H1 (cell line): ENCODE measurements around the gene MAGEB6B. TPM values are rescaled to one million over a fixed set of nuclear protein-coding genes. Genes with fewer than 3 reads are reported as not detected.

ENCODE experiments used
- CTCF ChIA-PET: fragments of 300-600 bp; sonication (Branson Sonifier 250); formaldehyde crosslinking; loops from one replicate; lab custom pipeline; 2021; ENCODE audit not compliant: partially characterized antibody; lab: Charles Lee
- POLR2A ChIA-PET: fragments of 300-600 bp; sonication (Branson Sonifier 250); formaldehyde crosslinking; loops from one replicate; lab custom pipeline; 2021; ENCODE audit warnings: inconsistent platforms; ENCODE audit not compliant: partially characterized antibody; lab: Charles Lee
- DNase-seq, 2 experiments: peaks; one replicate each; pipeline versions ENCODE4 v3.0.0 to v3.0.0-alpha.2; 2010 to 2022; ENCODE audit warnings: low spot score in 2 of 2, low read depth in 1 of 2, mixed read lengths in 1 of 2
- FAIRE-seq: peaks from 2 replicates; lab custom pipeline; 2011; peaks lifted over from hg19 to GRCh38; lab: Jason Lieb, UNC
- H2AFZ ChIP-seq: 2 replicates; pipeline ENCODE4 v1.8.1; 2012; ENCODE audit warnings: low read length, inconsistent platforms
- H2AK5ac ChIP-seq: 2 replicates; pipeline ENCODE4 v1.6.1; 2013; ENCODE audit warnings: low read depth, low read length
- H2BK120ac ChIP-seq: replicated peaks from 2 replicates; pipeline ENCODE3; 2013; ENCODE audit warnings: low read depth, low read length, inconsistent platforms
- H2BK12ac ChIP-seq: 2 replicates; pipeline ENCODE4 v1.6.1; 2013; ENCODE audit warnings: low read depth, low read length
- H2BK15ac ChIP-seq: 2 replicates; pipeline ENCODE4 v1.6.1; 2013; ENCODE audit warnings: low read length
- H2BK20ac ChIP-seq: 2 replicates; pipeline ENCODE4 v1.6.1; 2013; ENCODE audit warnings: low read length
- H2BK5ac ChIP-seq: 2 replicates; pipeline ENCODE4 v1.6.1; 2013; ENCODE audit warnings: low read depth, low read length
- H3K14ac ChIP-seq: 2 replicates; pipeline ENCODE4 v1.6.1; 2013; ENCODE audit warnings: inconsistent platforms; ENCODE audit not compliant: insufficient read length
- H3K18ac ChIP-seq: 2 replicates; pipeline ENCODE4 v1.6.1; 2013; ENCODE audit warnings: low read length; ENCODE audit errors: extremely low read depth
- H3K23ac ChIP-seq: 2 replicates; pipeline ENCODE4 v1.6.1; 2013; ENCODE audit warnings: inconsistent platforms; ENCODE audit not compliant: insufficient read length
- H3K23me2 ChIP-seq: 2 replicates; pipeline ENCODE4 v1.6.1; 2013; ENCODE audit warnings: low read depth, low read length
- H3K27ac ChIP-seq: 2 replicates; pipeline ENCODE4 v1.6.1; 2011; ENCODE audit warnings: low read depth, low read length, inconsistent platforms
- H3K27me3 ChIP-seq, 4 experiments: replicated peaks in 1 of 4; 1 replicate in 1 of 4; 2 replicates in 3 of 4; pipeline versions ENCODE4 v1.6.1 to v1.8.1; 2011 to 2013; ENCODE audit warnings: low read length in 3 of 4, mild to moderate bottlenecking in 3 of 4, inconsistent platforms in 2 of 4, mixed read lengths in 2 of 4, moderate library complexity in 1 of 4; ENCODE audit not compliant: control insufficient read depth in 3 of 4, insufficient read depth in 3 of 4; ENCODE audit errors: extremely low read depth in 1 of 4
- H3K36me3 ChIP-seq, 4 experiments: 2 replicates each; pipeline versions ENCODE4 v1.6.1 to v1.8.1; 2011 to 2013; ENCODE audit warnings: mild to moderate bottlenecking in 4 of 4, low read length in 3 of 4, moderate library complexity in 2 of 4, control low read depth in 1 of 4, inconsistent platforms in 1 of 4; ENCODE audit not compliant: insufficient read depth in 4 of 4, control insufficient read depth in 2 of 4
- H3K4ac ChIP-seq: replicated peaks from 2 replicates; pipeline ENCODE3; 2013; ENCODE audit warnings: low read length, low read depth, mixed read lengths, inconsistent platforms; ENCODE audit not compliant: insufficient read length
- H3K4me1 ChIP-seq, 4 experiments: replicated peaks in 1 of 4; 1 replicate in 1 of 4; 2 replicates in 3 of 4; pipeline versions ENCODE4 v1.6.1 to v1.8.1; 2011 to 2013; ENCODE audit warnings: low read length in 3 of 4, inconsistent platforms in 2 of 4, mixed read lengths in 1 of 4; ENCODE audit not compliant: insufficient read depth in 4 of 4, control insufficient read depth in 3 of 4
- H3K4me2 ChIP-seq, 2 experiments: 2 replicates each; pipeline versions ENCODE4 v1.6.1 to v1.8.1; 2011 to 2013; ENCODE audit warnings: low read depth in 2 of 2, low read length in 2 of 2, control low read depth in 1 of 2, inconsistent platforms in 1 of 2, mild to moderate bottlenecking in 1 of 2; ENCODE audit not compliant: insufficient read depth in 1 of 2
- H3K4me3 ChIP-seq, 4 experiments: fragments of 200-600, 300-600 bp in 1 of 4; sonication (generic), shearing (Covaris generic), sonication (Bioruptor Twin) in 1 of 4; 2 replicates each; pipeline versions ENCODE4 v1.5.1 to v1.8.1; 2011 to 2016; ENCODE audit warnings: low read length in 4 of 4, low read depth in 3 of 4, control low read depth in 2 of 4, inconsistent platforms in 2 of 4, mild to moderate bottlenecking in 2 of 4, mixed read lengths in 1 of 4, moderate library complexity in 1 of 4; ENCODE audit not compliant: insufficient read depth in 2 of 4; ENCODE audit errors: extremely low read depth in 1 of 4
- H3K56ac ChIP-seq: replicated peaks from 2 replicates; pipeline ENCODE3; 2013; ENCODE audit warnings: low read depth, mild to moderate bottlenecking, mixed read lengths, low read length, inconsistent platforms; ENCODE audit not compliant: insufficient read length
- H3K79me1 ChIP-seq: 2 replicates; pipeline ENCODE4 v1.6.1; 2013; ENCODE audit warnings: low read depth, low read length, control low read depth
- H3K79me2 ChIP-seq, 2 experiments: 2 replicates each; pipeline versions ENCODE4 v1.6.1 to v1.8.1; 2012 to 2013; ENCODE audit warnings: low read length in 2 of 2, mild to moderate bottlenecking in 2 of 2, inconsistent platforms in 1 of 2; ENCODE audit not compliant: insufficient read depth in 2 of 2, control insufficient read depth in 1 of 2
- H3K9ac ChIP-seq, 4 experiments: replicated peaks in 1 of 4; 1 replicate in 1 of 4; 2 replicates in 3 of 4; pipeline versions ENCODE4 v1.6.1 to v1.8.1; 2011 to 2013; ENCODE audit warnings: low read depth in 3 of 4, low read length in 3 of 4, control low read depth in 2 of 4, mild to moderate bottlenecking in 2 of 4, moderate library complexity in 2 of 4, inconsistent platforms in 1 of 4; ENCODE audit errors: extremely low read depth in 1 of 4
- H3K9me3 ChIP-seq, 2 experiments: 2 replicates each; pipeline versions ENCODE4 v1.6.1 to v1.8.1; 2012 to 2013; ENCODE audit warnings: mild to moderate bottlenecking in 2 of 2, moderate library complexity in 2 of 2, control low read depth in 1 of 2, inconsistent platforms in 1 of 2, low read depth in 1 of 2, low read length in 1 of 2, mixed read lengths in 1 of 2; ENCODE audit not compliant: insufficient read depth in 2 of 2
- H4K20me1 ChIP-seq, 2 experiments: replicated peaks in 1 of 2; 2 replicates each; pipeline versions ENCODE3 to v1.8.1; 2011 to 2013; ENCODE audit warnings: inconsistent platforms in 2 of 2, low read length in 2 of 2, mild to moderate bottlenecking in 1 of 2; ENCODE audit not compliant: insufficient read depth in 2 of 2, control insufficient read depth in 1 of 2
- H4K5ac ChIP-seq: 2 replicates; pipeline ENCODE4 v1.6.1; 2013; ENCODE audit warnings: low read length, low read depth, mixed read lengths, inconsistent platforms; ENCODE audit not compliant: insufficient read length
- H4K8ac ChIP-seq: 2 replicates; pipeline ENCODE4 v1.8.0; 2013; ENCODE audit warnings: mild to moderate bottlenecking, moderate library complexity, low read length, inconsistent platforms; ENCODE audit not compliant: insufficient read depth; ENCODE audit errors: extremely low read depth
- H4K91ac ChIP-seq: replicated peaks from 2 replicates; pipeline ENCODE3; 2013; ENCODE audit warnings: low read length, mixed read lengths, inconsistent platforms; ENCODE audit not compliant: insufficient read length
- CBX5 ChIP-seq: fragments of 300-800, 300-1000 bp; sonication (generic); IDR thresholded peaks from 2 replicates; pipeline ENCODE4 v1.7.1; 2016; ENCODE audit warnings: antibody characterized with exemption, low read length, low read depth
- CHD1 ChIP-seq: IDR thresholded peaks from 2 replicates; pipeline ENCODE4 v1.6.1; 2012; ENCODE audit warnings: low read depth, low read length, improper control_type of control experiment
- CREB1 ChIP-seq: IDR thresholded peaks from 2 replicates; pipeline ENCODE4 v1.6.1; 2012; ENCODE audit warnings: inconsistent platforms
- HDAC2 ChIP-seq, 2 experiments: fragments of 300-600 bp in 1 of 2; sonication (generic) in 1 of 2; IDR thresholded peaks; 2 replicates each; pipeline ENCODE4 v1.6.1; 2011 to 2012; ENCODE audit warnings: low read depth in 2 of 2, low read length in 2 of 2, mild to moderate bottlenecking in 2 of 2, moderate library complexity in 2 of 2, borderline replicate concordance in 1 of 2, inconsistent platforms in 1 of 2
- HDAC6 ChIP-seq: IDR thresholded peaks from one replicate; pipeline ENCODE4 v1.7.1; 2012; ENCODE audit warnings: low read depth, mild to moderate bottlenecking, inconsistent platforms, low read length, moderate library complexity
- NRF1 ChIP-seq: IDR thresholded peaks from 2 replicates; pipeline ENCODE4 v1.6.1; 2011; ENCODE audit warnings: mild to moderate bottlenecking, low read depth, low read length, improper control_type of control experiment
- RAD21 ChIP-seq, 2 experiments: IDR thresholded peaks in 1 of 2; conservative IDR thresholded peaks in 1 of 2; 2 replicates each; pipeline ENCODE4 v1.6.1; 2011; ENCODE audit warnings: low read depth in 2 of 2, low read length in 2 of 2, improper control_type of control experiment in 1 of 2, inconsistent platforms in 1 of 2, mild to moderate bottlenecking in 1 of 2, moderate library complexity in 1 of 2
- SAP30 ChIP-seq: fragments of 300-600 bp; sonication (generic); IDR thresholded peaks from 2 replicates; pipeline ENCODE4 v1.7.1; 2012; ENCODE audit warnings: low read length, moderate library complexity, mild to moderate bottlenecking, inconsistent platforms; ENCODE audit not compliant: insufficient read depth, insufficient replicate concordance
- SP4 ChIP-seq: IDR thresholded peaks from 2 replicates; pipeline ENCODE4 v1.6.1; 2012; ENCODE audit warnings: low read length, inconsistent platforms
- TAF1 ChIP-seq: IDR thresholded peaks from 2 replicates; pipeline ENCODE4 v1.6.1; 2011; ENCODE audit warnings: mild to moderate bottlenecking, low read depth, low read length
- TAF7 ChIP-seq: optimal IDR thresholded peaks from 2 replicates; pipeline ENCODE3; 2011; ENCODE audit warnings: low read depth, mild to moderate bottlenecking, inconsistent platforms, low read length, moderate library complexity, borderline replicate concordance
- TCF12 ChIP-seq: IDR thresholded peaks from 2 replicates; pipeline ENCODE4 v1.6.1; 2011; ENCODE audit warnings: low read depth, mild to moderate bottlenecking, low read length
- USF2 ChIP-seq: IDR thresholded peaks from 2 replicates; pipeline ENCODE4 v1.6.1; 2011; ENCODE audit warnings: low read length, improper control_type of control experiment
- WGBS, 2 experiments: shearing (Covaris generic) in 1 of 2; methylation state at CpG; one replicate each; pipeline versions ENCODE4 v1.1.6 to v1.1.7; 2013 to 2015; ENCODE audit warnings: low lambda C conversion rate in 2 of 2, mixed read lengths in 2 of 2, inconsistent platforms in 1 of 2, low coverage in 1 of 2, missing lambda C conversion rate in 1 of 2; ENCODE audit not compliant: insufficient replicate concordance in 2 of 2, insufficient coverage in 1 of 2, insufficient read length in 1 of 2; ENCODE audit errors: extremely low coverage in 1 of 2, missing lambda C conversion rate in 1 of 2; 5-methylcytosine and 5-hydroxymethylcytosine counted together
- polyA plus RNA-seq, 7 experiments: library from polyadenylated mRNA; depleted of rRNA in 3 of 7; stranded (reverse) in 5 of 7; unstranded in 2 of 7; fragments of >200 nt in 5 of 7; fragments of 200-250 nt in 2 of 7; gene quantifications; 1 replicate in 5 of 7; 2 replicates in 1 of 7; 4 replicates in 1 of 7; pipeline versions ENCODE4 v1.2.1 to v1.2.3, GENCODE V29; 2011 to 2013; ENCODE audit warnings: missing spikeins in 2 of 7, mixed read lengths in 2 of 7
- total RNA-seq: library from RNA; stranded (reverse); fragmentation: NEBNext Ultra II Directional; extraction: Animal tissue kit (Norgen Biotek cat#: 25700); gene quantifications from 2 replicates; pipeline ENCODE4 v1.2.1, GENCODE V29; 2021

Gene MAGEB6B
- total and polyA plus RNA-seq, 2 of the 8 experiments (the other 6 are each of a cell fraction or from before 2014, with no cell fraction given): not detected

- H3K27ac ChIP-seq: no peak overlapping the region
- POLR2A ChIA-PET: no interaction called here
- TF ChIP-seq CREB1: no peak
- no peak for TF ChIP-seq TAF7
- no peak for TF ChIP-seq HDAC2 (IDR thresholded peaks at IDR 0.05; ENCODE audit: borderline replicate concordance in 1 of 2, low read depth in 2 of 2, low read length in 2 of 2)
- TF ChIP-seq SP4: no peak
- no peak for TF ChIP-seq HDAC6
- no peak for TF ChIP-seq RAD21 (IDR thresholded peaks at IDR 0.05 in 1 of 2, conservative IDR thresholded peaks at IDR 0.05 in 1 of 2; ENCODE audit: low read depth in 2 of 2, low read length in 2 of 2)
- TF ChIP-seq USF2: no peak
- no peak for TF ChIP-seq CHD1
- TF ChIP-seq CBX5: no peak
- no peak for TF ChIP-seq TAF1
- TF ChIP-seq NRF1: no peak
- TF ChIP-seq SAP30: no peak
- no peak for TF ChIP-seq TCF12
Measured at GRCh38 chrX:26208012-26208411, 47.6 kb downstream of the MAGEB6B start.

More at GRCh38 chrX:26208012-26208411, 47.6 kb downstream of the MAGEB6B start:
- CTCF ChIA-PET: no interaction called here
- Histone ChIP-seq H2BK15ac (no peak overlapping the region), H3K36me3 (no peaks in the 10 kb centered on the region; a peak in 1 of 8 replicates), H3K27me3 (no peaks in the 10 kb centered on the region), H4K8ac (no peak overlapping the region), H3K9ac (no peak overlapping the region), H3K79me1 (no peaks in the 10 kb centered on the region), H4K5ac (no peak overlapping the region), H2AK5ac (no peak overlapping the region), H3K18ac (no peak overlapping the region), H2BK120ac (no peak overlapping the region), H2BK12ac (no peak overlapping the region), H3K56ac (no peak overlapping the region), H2BK5ac (no peak overlapping the region), H4K20me1 (no peaks in the 10 kb centered on the region), H3K9me3 (peaks cover 0 to 10% of the 10 kb centered on the region in 2 experiments; a peak in 1 of 4 replicates), H3K79me2 (no peaks in the 10 kb centered on the region), H3K4ac (no peak overlapping the region), H3K4me3 (no peak overlapping the region), H3K4me1 (no peaks in the 10 kb centered on the region), H3K23me2 (no peaks in the 10 kb centered on the region), H3K23ac (no peak overlapping the region), H2AFZ (no peak overlapping the region), H3K14ac (no peak overlapping the region), H4K91ac (no peak overlapping the region), H3K4me2 (no peak overlapping the region), H2BK20ac (no peak overlapping the region)
- DNase-seq: no peak
- WGBS, 2 experiments: 89% methylated on average over 3 of the region's 3 CpGs; no CpG with 5 or more reads in 1 of the 2 experiments
- no peak for FAIRE-seq
